Stimulated activated CD4-positive, alpha-beta T cell treated with anti-CD3 and anti-CD28 coated beads, Interleukin-1b, Interleukin-23, amount 100 ng/mL, for 1 hour (primary cell): Measurements from ENCODE around the gene MCF2L2.
"Not testable (repeated sequence)": the region's sequence is repeated elsewhere in the genome, so short reads cannot be mapped to it uniquely, and the experiment has no call there.

ENCODE experiments used
- DNase-seq, 2 donors: peaks; one replicate each; pipeline ENCODE4 v3.0.0-alpha.2; 2020; ENCODE audit warnings: low read depth in 2 of 2

Gene MCF2L2

GRCh38 chr3:183172051-183172639, 256.3 kb downstream of the MCF2L2 start:
- DNase-seq, result no peak

DNA sequence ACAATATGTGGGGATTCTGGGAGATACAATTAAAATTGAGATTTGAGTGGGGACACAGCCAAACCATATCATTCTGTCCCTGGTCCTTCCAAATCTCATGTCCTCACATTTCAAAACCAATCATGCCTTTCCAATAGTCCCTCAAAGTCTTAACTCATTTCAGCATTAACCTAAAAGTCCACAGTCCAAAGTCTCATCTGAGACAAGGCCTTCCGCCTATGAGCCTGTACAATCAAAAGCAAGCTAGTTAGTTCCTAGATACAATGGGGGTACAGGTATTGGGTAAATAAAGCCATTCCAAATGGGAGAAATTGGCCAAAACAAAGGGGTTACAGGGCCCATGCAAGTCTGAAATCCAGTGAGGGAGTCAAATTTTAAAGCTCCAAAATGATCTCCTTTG, 260.4 kb downstream of the MCF2L2 start:
- DNase-seq, result not testable (repeated sequence)

DNA sequence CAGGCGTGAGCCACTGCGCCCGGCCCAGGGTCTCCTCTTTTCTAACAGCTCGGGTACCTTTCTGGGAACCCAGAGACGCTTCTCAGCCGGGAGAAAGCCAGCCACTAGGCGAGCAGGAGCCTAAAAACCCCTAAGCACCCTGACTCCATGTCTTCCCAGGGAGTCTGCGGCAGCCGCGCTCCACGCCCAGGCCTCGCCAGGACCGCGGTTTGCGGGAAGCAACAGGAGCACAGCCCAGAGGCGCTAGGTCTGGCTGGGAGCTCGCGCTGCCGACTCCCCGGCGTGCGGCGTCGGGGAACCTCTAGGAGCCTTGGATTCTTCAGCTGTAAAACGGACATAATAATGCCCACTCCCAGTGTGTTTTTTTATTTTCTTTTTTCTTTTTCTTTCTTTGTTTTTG, 264.9 kb downstream of the MCF2L2 start:
- DNase-seq, result no peak

DNA sequence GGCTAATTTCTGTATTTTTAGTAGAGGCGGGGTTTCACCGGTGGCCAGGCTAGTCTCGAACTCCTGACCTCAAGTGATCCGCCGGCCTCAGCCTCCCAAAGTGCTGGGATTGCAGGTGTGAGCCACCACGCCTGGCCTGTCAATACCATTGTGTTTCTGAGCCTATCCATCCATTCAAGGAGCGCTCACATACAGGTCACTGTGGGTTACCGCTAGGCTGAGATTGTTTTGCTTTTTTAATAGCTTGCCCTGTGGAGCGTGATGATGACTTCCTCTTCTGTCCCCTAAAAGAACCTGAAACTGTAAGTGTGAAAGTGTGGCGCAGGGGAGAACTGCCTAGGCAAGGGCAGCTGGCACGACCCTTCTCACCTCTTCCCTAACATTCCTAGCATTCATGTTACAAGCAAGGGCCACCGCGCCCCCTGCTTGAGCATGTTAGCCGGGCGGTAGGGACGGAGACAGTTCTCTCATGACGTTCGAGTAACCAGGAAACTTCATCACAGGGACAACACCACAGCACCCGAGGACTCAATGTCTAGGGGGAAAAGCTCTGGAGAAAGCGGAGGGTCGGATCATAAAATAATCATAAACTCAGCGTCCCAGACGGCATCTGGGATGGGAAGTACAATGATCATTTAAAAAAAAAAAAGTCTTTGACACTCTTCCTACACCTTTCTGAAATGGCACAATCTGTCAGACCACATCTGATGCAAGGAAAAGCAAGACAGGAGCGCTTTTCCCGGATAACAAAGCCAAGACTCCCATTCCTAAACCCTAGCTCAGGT, 266.7 kb downstream of the MCF2L2 start:
- DNase-seq, result no peak

DNA sequence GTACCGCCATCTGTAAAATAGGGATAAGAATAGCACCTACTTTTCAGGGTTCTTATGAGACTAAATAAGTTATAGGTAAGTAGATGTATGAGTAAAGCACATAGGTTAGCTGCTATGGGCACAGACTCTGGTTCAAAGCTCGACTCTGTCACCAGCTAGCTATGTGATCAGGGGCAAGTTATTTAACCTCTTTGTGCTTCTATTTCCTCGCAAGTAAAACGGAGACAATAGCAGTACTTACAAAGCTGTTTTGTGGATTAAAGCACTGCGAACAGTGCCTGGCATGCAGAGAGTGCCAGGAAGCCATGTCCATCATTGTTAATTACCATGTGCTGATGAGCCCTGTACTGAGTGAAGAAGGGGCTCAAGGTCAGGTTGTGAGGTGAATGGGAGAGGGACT, 267.8 kb downstream of the MCF2L2 start:
- no peak for DNase-seq

- DNase-seq, result no peak
Observed at GRCh38 chr3:183159333-183159732, 269.1 kb downstream of the MCF2L2 start.

- peak in 1 of 2 donors; percentile 17 for DNase-seq
Observed at GRCh38 chr3:183158551-183159006, 269.8 kb downstream of the MCF2L2 start.

GRCh38 chr3:183158113-183158512, 270.3 kb downstream of the MCF2L2 start:
- no peak for DNase-seq

DNA sequence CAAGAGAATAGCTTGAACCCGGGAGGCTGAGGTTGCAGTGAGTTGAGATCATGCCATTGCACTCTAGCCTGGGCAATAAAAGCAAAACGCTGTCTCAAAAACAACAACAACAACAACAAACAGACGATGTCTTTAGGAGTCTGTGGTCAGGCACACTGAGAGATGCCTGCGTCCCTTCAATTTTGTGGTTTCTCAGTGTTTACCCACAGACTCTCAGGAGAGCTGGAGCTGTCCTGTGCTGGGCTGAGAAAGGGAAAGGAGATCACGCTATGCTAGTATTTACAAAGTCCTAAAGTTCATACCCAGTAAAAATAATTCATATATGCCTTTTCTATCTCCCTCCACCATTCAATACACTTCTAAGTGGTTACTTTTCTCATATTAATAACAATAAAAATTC, 272.2 kb downstream of the MCF2L2 start:
- DNase-seq, result no peak

- no peak for DNase-seq
Observed at GRCh38 chr3:183155499-183155898, 272.9 kb downstream of the MCF2L2 start.

GRCh38 chr3:183153210-183153950, 275.0 kb downstream of the MCF2L2 start:
- DNase-seq, result no peak

GRCh38 chr3:183151821-183152351, 276.5 kb downstream of the MCF2L2 start:
- DNase-seq, result no peak

DNA sequence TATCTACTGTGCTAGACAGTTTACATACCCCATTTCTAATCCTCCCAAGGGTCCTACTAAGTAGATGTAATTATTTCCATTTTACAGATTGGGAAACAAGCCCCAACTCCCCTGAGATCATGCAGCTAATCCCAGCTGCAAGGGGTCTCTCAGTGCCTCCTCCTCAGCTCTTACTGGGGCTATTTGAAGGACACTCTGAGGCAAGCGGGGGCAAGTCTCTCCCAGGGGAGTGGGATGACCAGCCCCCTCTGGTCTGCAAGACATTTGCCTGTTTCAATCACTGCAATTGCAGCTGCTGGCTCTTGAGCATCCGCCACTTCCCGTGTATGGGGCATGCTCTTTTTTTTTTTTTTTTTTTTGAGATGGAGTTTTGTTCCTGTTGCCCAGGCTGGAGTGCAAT, 277.3 kb downstream of the MCF2L2 start:
- no peak for DNase-seq

GRCh38 chr3:183149915-183150750, 278.3 kb downstream of the MCF2L2 start:
- DNase-seq, result no peak

- no peak for DNase-seq
Observed at GRCh38 chr3:183148056-183148455, 280.4 kb downstream of the MCF2L2 start.

- DNase-seq, result no peak
Observed at GRCh38 chr3:183144363-183144762, 284.1 kb downstream of the MCF2L2 start.

GRCh38 chr3:183142199-183142598, 286.2 kb downstream of the MCF2L2 start:
- DNase-seq, result no peak

GRCh38 chr3:183134844-183135243, 293.6 kb downstream of the MCF2L2 start:
- DNase-seq, result no peak

- DNase-seq, result no peak
Observed at GRCh38 chr3:183132409-183132808, 296.0 kb downstream of the MCF2L2 start.

- no peak for DNase-seq
Observed at GRCh38 chr3:183131735-183132134, 296.7 kb downstream of the MCF2L2 start.

- DNase-seq, result no peak
Observed at GRCh38 chr3:183131186-183131725, 297.2 kb downstream of the MCF2L2 start.
